Loucy (cell line): ENCODE measurements around the gene ADAP2.

Experiments
- H2AFZ ChIP-seq: fragments of 200-600 bp; sonication (generic); 2 replicates; pipeline ENCODE4 v1.6.0; 2016; ENCODE audit warnings: antibody characterized with exemption, mild to moderate bottlenecking, low read length, moderate library complexity
- H3F3A ChIP-seq: fragments of 200-600 bp; 2 replicates; pipeline ENCODE4 v1.6.0; 2016; ENCODE audit warnings: antibody characterized with exemption, low read depth, mild to moderate bottlenecking
- H3K27me3 ChIP-seq: fragments of 200-600 bp; sonication (generic); 2 replicates; pipeline ENCODE4 v1.6.1; 2014; ENCODE audit warnings: low read length, mild to moderate bottlenecking; ENCODE audit not compliant: insufficient read depth, poor library complexity, severe bottlenecking
- H3K36me3 ChIP-seq: fragments of 200-600 bp; sonication (generic); 2 replicates; pipeline ENCODE4 v1.6.1; 2016; ENCODE audit warnings: low read length; ENCODE audit not compliant: insufficient read depth
- H3K4me1 ChIP-seq: fragments of 200-600 bp; sonication (generic); 2 replicates; pipeline ENCODE4 v1.5.1; 2014; ENCODE audit warnings: low read length, mild to moderate bottlenecking; ENCODE audit not compliant: insufficient read depth, poor library complexity, severe bottlenecking
- H3K4me2 ChIP-seq: fragments of 200-600 bp; sonication (generic); 2 replicates; pipeline ENCODE4 v1.6.0; 2014; ENCODE audit warnings: antibody characterized with exemption, low read length, low read depth, mild to moderate bottlenecking; ENCODE audit not compliant: poor library complexity, severe bottlenecking
- H3K4me3 ChIP-seq: fragments of 200-600 bp; sonication (generic); 2 replicates; pipeline ENCODE4 v1.5.1; 2014; ENCODE audit warnings: low read length, mild to moderate bottlenecking, mixed read lengths; ENCODE audit not compliant: poor library complexity, severe bottlenecking
- H3K79me2 ChIP-seq: fragments of 200-600 bp; sonication (generic); 2 replicates; pipeline ENCODE4 v1.6.1; 2014; ENCODE audit warnings: low read length; ENCODE audit not compliant: insufficient read depth
- H3K9ac ChIP-seq: fragments of 200-600 bp; sonication (generic); 2 replicates; pipeline ENCODE4 v1.6.0; 2014; ENCODE audit warnings: mild to moderate bottlenecking, low read depth, low read length, moderate library complexity; ENCODE audit not compliant: poor library complexity, severe bottlenecking
- H3K9me2 ChIP-seq: fragments of 200-600 bp; sonication (generic); replicated peaks from 2 replicates; pipeline ENCODE4 v1.6.1; 2016; ENCODE audit warnings: low read depth, low read length, mixed read lengths
- H3K9me3 ChIP-seq: fragments of 200-600 bp; sonication (generic); 2 replicates; pipeline ENCODE4 v1.6.1; 2014; ENCODE audit warnings: mild to moderate bottlenecking, antibody characterized with exemption, low read length, low read depth; ENCODE audit not compliant: insufficient read depth
- H4K20me1 ChIP-seq: fragments of 200-600 bp; sonication (generic); 2 replicates; pipeline ENCODE4 v1.6.0; 2014; ENCODE audit warnings: antibody characterized with exemption, low read length, mild to moderate bottlenecking; ENCODE audit not compliant: insufficient read depth, poor library complexity, severe bottlenecking
- CTCF ChIP-seq: fragments of 200-600 bp; sonication (generic); conservative IDR thresholded peaks from 2 replicates; pipeline ENCODE4 v1.5.1; 2014; ENCODE audit warnings: mild to moderate bottlenecking, antibody characterized with exemption, low read length
- EZH2phosphoT487 ChIP-seq: fragments of 200-600 bp; IDR thresholded peaks from 2 replicates; pipeline ENCODE4 v1.6.1; 2018; ENCODE audit warnings: antibody characterized with exemption, mild to moderate bottlenecking, moderate library complexity, borderline replicate concordance

The ADAP2 gene

GRCh38 chr17:30942308-30943079 is 20.7 kb downstream of the ADAP2 start:
- H3K27me3 ChIP-seq, result no peaks in the 10 kb centered on the region
- no peaks in the 10 kb centered on the region for H3K9me3 ChIP-seq
- H2AFZ ChIP-seq, result no peak overlapping the region
- no peak overlapping the region for H3K4me2 ChIP-seq
- no peaks in the 10 kb centered on the region for H4K20me1 ChIP-seq
- no peaks in the 10 kb centered on the region for H3K9me2 ChIP-seq
- H3K4me1 ChIP-seq, result no peaks in the 10 kb centered on the region
- H3K4me3 ChIP-seq, result no peak overlapping the region
- H3F3A ChIP-seq, result no peaks in the 10 kb centered on the region
- no peaks in the 10 kb centered on the region for H3K79me2 ChIP-seq
- TF ChIP-seq EZH2phosphoT487 (no peak), CTCF (no peak)
- no peaks in the 10 kb centered on the region for H3K36me3 ChIP-seq
- no peak overlapping the region for H3K9ac ChIP-seq

- Histone ChIP-seq H2AFZ (no peak overlapping the region), H3K4me2 (no peak overlapping the region), H3K9me2 (no peaks in the 10 kb centered on the region), H3K9ac (no peak overlapping the region), H3K27me3 (no peaks in the 10 kb centered on the region), H3F3A (no peaks in the 10 kb centered on the region), H3K79me2 (no peaks in the 10 kb centered on the region), H3K9me3 (no peaks in the 10 kb centered on the region), H4K20me1 (no peaks in the 10 kb centered on the region), H3K36me3 (no peaks in the 10 kb centered on the region), H3K4me3 (no peak overlapping the region), H3K4me1 (no peaks in the 10 kb centered on the region)
- TF ChIP-seq CTCF, result no peak
- no peak for TF ChIP-seq EZH2phosphoT487
Measured at GRCh38 chr17:30947796-30948195, 26.1 kb downstream of the ADAP2 start.

- Histone ChIP-seq H3K9me3 (no peaks in the 10 kb centered on the region), H4K20me1 (no peaks in the 10 kb centered on the region), H3K4me3 (no peak overlapping the region), H3K27me3 (no peaks in the 10 kb centered on the region), H2AFZ (no peak overlapping the region), H3F3A (no peaks in the 10 kb centered on the region), H3K36me3 (no peaks in the 10 kb centered on the region), H3K4me2 (no peak overlapping the region), H3K9me2 (no peaks in the 10 kb centered on the region), H3K4me1 (no peaks in the 10 kb centered on the region), H3K9ac (no peak overlapping the region), H3K79me2 (no peaks in the 10 kb centered on the region)
- no peak for TF ChIP-seq CTCF
- TF ChIP-seq EZH2phosphoT487, result no peak
Measured at GRCh38 chr17:30950189-30950588, 28.4 kb downstream of the ADAP2 start.
